GM12865 (cell line): ENCODE measurements around the gene NTN4.

Source experiments
- DNase-seq: peaks from one replicate; pipeline ENCODE4 v3.0.0; 2010; ENCODE audit warnings: low read depth
- H3K4me3 ChIP-seq: 2 replicates; pipeline ENCODE4 v1.5.1; 2011; ENCODE audit warnings: mild to moderate bottlenecking, low read depth, low read length, control low read depth
- CTCF ChIP-seq: IDR thresholded peaks from 2 replicates; pipeline ENCODE4 v1.5.1; 2011; ENCODE audit warnings: low read length, control low read depth, low read depth, inconsistent platforms; ENCODE audit not compliant: insufficient read depth; ENCODE audit errors: missing control alignments

The NTN4 gene

GRCh38 chr12:95629392-95629791 lies 161.2 kb downstream of the NTN4 start:
- no peak overlapping the region for H3K4me3 ChIP-seq
- DNase-seq: no peak
- no peak for TF ChIP-seq CTCF

GRCh38 chr12:95626854-95627253 lies 163.7 kb downstream of the NTN4 start:
- no peak for TF ChIP-seq CTCF
- DNase-seq: no peak
- no peak overlapping the region for H3K4me3 ChIP-seq

GRCh38 chr12:95625012-95625411 lies 165.6 kb downstream of the NTN4 start:
- no peak for DNase-seq
- TF ChIP-seq CTCF: no peak
- H3K4me3 ChIP-seq: no peak overlapping the region

- DNase-seq: no peak
- TF ChIP-seq CTCF: no peak
These were observed 166.0 kb downstream of the NTN4 start for GRCh38 chr12:95624589-95624988.

GRCh38 chr12:95623554-95624170 lies 166.9 kb downstream of the NTN4 start:
- peak; percentile 66 for DNase-seq
- peak; percentile 75 for TF ChIP-seq CTCF
- no peak overlapping the region for H3K4me3 ChIP-seq

More at GRCh38 chr12:95624589-95624988, 166.0 kb downstream of the NTN4 start:
- H3K4me3 ChIP-seq: no peak overlapping the region

- no peak for DNase-seq
- TF ChIP-seq CTCF: no peak
These were observed 167.7 kb downstream of the NTN4 start for GRCh38 chr12:95622879-95623278.

GRCh38 chr12:95621725-95622124 lies 168.8 kb downstream of the NTN4 start:
- H3K4me3 ChIP-seq: no peak overlapping the region
- no peak for TF ChIP-seq CTCF
- no peak for DNase-seq

More at GRCh38 chr12:95622879-95623278, 167.7 kb downstream of the NTN4 start:
- no peak overlapping the region for H3K4me3 ChIP-seq
